Stimulated activated CD8-positive, alpha-beta memory T cell treated with anti-CD3 and anti-CD28 coated beads, Interleukin-7, amount 100 ng/mL, for 1 hour (primary cell): ENCODE results near the gene LMAN2.

ENCODE experiments used
- DNase-seq, 2 donors: peaks; one replicate each; pipeline ENCODE4 v3.0.0-alpha.2; 2020; ENCODE audit warnings: low read depth in 2 of 2

Gene LMAN2

DNA sequence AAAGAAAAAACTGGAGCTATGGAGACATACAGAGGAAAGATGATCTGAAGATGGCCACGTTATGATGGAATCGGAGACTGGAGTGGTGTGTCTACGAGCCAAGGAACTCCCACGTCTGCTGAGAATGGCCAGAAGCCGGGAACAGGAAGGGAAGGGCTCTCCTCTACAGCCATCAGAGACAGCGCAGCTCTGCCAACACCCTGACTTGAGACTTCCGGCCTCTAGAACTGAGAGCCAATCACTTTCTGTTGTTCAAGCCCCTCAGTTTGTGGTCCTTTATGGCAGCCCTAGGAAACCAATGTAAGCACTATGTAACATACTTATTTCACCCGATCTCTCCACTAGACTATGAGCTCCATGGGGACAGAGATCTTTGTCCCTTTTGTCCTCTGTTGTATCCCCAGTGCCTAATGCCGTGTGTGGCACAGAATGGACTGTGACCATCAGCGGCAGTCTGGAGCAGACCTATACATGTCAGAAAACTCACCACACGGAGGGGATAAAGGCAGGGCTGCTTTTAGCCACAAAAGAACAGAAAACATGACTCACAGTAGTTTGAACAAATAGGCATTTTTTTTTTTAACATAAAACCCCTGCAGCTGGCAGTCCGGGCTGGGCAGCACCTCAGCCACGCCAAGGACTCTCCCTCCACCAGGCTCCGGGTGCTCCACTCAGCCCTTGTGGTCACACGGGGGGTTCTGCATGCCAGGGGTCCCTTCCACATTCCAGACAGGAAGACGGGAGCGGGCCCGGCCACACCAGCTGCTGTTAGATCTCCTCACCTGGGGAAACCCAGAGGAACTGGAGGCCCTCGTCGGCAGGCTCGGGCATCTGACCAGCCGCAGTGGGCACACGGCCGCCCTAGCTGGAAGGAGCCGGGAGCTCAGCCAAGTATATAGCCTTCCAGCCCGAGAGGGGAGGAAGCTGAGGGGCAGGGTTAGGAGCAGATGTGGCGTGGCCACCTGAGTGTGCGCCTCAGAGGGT, 23.6 kb downstream of the LMAN2 start:
- DNase-seq = no peak

- no peak for DNase-seq
Observed at GRCh38 chr5:177325868-177326381, 25.5 kb downstream of the LMAN2 start.

DNA sequence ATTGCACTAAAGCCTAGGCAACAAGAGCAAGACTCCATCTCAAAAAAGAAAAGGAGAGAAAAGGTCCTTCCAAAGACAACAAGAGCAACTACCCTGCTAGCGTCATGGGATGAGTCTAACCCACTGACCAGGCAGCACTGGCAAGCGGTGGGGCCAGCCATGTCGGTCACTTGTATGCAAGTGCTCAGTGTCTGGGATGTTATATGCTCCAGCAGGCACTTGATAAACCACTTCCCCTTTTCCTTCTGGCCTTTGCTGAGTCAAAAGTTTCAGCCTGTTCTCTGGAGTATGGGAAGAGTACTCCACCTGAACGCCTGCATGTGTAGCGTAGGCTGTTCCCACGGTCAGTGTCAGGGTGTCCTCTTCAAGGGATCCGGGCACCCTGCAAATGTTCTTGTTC, 30.6 kb downstream of the LMAN2 start:
- no peak for DNase-seq

DNA sequence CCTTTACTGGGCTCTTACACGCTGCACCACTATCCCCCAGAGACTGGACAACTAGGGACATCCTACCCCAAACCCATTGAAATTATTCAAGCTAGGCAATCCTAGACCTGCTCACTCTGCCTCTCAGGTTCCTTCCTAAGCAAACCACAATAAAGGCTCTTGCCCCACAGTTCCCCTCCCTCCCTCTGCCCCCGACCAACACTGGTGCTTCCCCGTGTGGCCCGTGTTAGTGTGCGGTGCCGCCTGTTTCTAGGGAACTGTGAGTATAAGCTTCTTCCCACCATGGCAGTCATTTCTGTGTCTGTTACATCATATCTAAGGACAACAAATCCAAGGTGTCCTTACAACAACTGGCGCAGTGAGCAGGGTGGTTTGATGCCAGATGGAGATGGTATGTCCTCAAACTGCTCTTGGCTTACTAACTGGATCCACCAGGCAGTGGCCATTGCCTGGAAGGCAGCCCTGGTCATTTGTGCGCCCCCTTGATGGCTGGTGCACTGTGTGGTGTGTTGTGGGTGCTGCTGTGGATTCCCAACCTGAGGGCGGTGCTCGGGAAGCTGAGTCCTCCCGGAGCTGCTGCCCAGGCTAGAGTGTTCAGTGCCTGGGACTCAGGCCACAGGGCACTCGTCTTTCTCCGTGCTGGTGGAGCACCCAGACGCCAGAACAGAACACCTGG, 31.4 kb downstream of the LMAN2 start:
- no peak for DNase-seq

GRCh38 chr5:177317959-177318377, 33.5 kb downstream of the LMAN2 start:
- DNase-seq = peak; percentile 49 to 59

GRCh38 chr5:177316005-177316404, 35.5 kb downstream of the LMAN2 start:
- DNase-seq = no peak

DNA sequence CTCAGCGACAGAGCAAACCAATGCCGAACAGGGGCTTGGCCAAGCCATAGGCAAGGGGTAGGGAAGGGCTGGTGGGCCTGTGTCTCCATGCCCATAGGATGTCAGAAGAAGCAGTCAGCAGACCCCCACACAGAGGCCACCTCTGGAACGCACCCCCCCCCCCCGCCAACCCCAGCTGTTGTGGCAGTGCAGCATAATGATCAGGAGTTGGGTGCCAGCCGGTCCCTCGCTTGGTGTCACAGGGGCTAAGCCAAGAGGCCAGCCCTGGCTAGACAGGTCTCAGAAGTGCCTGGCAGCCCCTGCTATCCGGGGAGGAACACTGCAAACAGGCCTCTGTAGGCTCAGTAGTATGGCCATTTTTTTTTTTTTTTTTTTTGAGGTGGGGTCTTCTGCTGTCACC, 36.1 kb downstream of the LMAN2 start:
- no peak for DNase-seq

- DNase-seq = no peak
Observed at GRCh38 chr5:177314376-177315342, 36.8 kb downstream of the LMAN2 start.

GRCh38 chr5:177313561-177314259, 37.8 kb downstream of the LMAN2 start:
- DNase-seq = no peak

- no peak for DNase-seq
Observed at GRCh38 chr5:177312649-177313181, 38.8 kb downstream of the LMAN2 start.

DNA sequence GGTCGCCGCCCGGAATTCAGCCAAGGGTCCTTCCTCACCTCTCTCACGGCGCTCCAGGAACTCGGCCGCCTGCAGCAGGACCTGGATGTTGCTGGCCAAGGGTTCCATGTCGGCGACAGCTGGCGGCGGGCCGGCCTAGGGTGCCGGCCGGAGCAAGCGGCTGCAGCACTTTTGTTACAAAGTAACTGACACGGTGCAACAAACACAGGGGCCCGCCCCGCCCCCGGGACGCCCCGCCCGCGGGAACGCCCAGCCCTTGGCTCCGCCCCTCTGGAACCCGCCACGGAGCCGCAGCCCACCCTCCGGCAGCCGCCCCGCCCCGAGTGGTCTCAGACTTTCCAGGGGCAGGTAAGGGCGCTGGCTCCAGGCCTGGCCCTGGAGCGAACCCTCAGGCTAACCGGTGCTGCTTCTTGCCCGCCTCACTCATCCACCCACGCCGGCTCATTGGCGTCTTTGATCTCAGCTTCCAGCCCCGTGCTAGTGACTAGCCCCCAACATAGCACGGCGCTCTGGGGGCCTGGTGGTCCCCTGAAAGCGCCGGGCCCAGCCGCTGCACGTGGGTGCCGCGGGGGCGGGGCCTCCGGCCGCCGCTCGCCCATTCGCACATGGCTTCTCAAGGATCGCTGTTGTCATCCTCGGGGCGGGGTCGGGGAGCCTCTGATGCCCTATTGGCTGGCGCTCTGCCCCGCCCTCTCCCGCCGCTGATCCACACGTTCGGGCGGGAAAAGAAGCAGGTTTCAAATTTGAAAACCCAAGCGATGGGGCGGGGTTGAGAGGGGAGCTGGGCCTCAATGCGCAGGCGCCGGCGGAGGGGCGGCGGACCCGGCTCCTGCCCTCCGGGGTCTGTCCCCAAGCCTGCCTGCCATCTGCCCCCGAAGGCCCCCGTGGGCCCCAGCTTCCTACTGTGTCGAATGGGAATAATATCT, 39.5 kb downstream of the LMAN2 start, which contains the start of gene MXD3:
Gene MXD3 (minus strand): TSS at position 176 of the 926 bp plus-strand sequence. CDS start 68 bp downstream, at position 108.
- DNase-seq = peak; percentile 80 to 81

DNA sequence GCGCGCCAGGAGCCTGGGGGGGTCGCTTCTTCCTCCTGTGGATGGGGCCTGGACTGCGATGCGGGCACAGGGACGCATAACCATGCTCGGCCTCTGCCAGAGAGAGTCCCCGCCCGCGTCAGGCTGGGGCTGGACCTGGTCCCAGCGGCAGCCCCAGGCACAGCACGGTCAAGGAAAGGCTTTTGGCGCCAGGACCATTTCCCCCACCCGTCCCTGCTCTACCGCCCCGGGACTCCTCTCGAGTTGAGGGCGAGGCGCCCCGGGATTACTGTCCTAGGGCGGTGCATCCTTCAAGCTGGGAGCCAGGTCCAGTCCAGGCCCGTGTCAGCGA, 40.1 kb downstream of the LMAN2 start:
- no peak for DNase-seq

GRCh38 chr5:177310757-177311391, 40.6 kb downstream of the LMAN2 start:
- no peak for DNase-seq

GRCh38 chr5:177310332-177310731, 41.1 kb downstream of the LMAN2 start:
- no peak for DNase-seq

GRCh38 chr5:177309351-177310191, 41.9 kb downstream of the LMAN2 start:
- peak in 1 of 2 donors; percentile 46 for DNase-seq

DNA sequence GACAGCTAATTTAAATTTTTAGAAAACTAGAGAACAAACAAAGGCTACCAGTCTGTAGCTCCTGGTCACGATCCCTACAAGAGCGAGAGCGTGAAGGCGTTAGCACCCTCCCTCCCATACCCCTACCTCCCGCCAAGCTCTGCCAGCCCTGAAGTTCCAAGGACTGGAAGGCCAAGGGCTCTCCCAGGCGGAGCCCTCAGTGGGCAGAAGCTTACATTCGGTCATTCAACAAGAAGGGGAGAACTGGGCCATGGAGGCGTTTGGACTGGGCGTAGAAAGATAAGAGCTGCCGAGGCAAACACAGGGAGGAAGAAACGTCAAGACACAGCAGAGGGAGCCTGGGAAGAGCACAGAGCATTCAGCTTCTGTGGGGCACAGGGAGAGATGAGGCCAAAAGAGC, 42.7 kb downstream of the LMAN2 start:
- DNase-seq = no peak

GRCh38 chr5:177307544-177308363, 43.7 kb downstream of the LMAN2 start:
- no peak for DNase-seq
